NB4 (cell line): ENCODE measurements around the gene MGLL.

Experiments used
- MAX ChIP-seq: IDR thresholded peaks from 2 replicates; pipeline ENCODE4 v1.6.1; 2011; ENCODE audit warnings: low read depth, low read length
- MYC ChIP-seq: IDR thresholded peaks from 2 replicates; pipeline ENCODE4 v1.6.1; 2011; ENCODE audit warnings: low read depth, low read length
- POLR2A ChIP-seq: IDR thresholded peaks from 2 replicates; pipeline ENCODE4 v1.6.1; 2011; ENCODE audit warnings: mild to moderate bottlenecking; ENCODE audit not compliant: insufficient read length; ENCODE audit errors: extremely low read depth
- TF ChIP-seq, protein P1 (sequence below): IDR thresholded peaks from one replicate; pipeline ENCODE4 v1.5.1; 2012; ENCODE audit warnings: low read depth, low read length

- TF ChIP-seq, protein P1, sequence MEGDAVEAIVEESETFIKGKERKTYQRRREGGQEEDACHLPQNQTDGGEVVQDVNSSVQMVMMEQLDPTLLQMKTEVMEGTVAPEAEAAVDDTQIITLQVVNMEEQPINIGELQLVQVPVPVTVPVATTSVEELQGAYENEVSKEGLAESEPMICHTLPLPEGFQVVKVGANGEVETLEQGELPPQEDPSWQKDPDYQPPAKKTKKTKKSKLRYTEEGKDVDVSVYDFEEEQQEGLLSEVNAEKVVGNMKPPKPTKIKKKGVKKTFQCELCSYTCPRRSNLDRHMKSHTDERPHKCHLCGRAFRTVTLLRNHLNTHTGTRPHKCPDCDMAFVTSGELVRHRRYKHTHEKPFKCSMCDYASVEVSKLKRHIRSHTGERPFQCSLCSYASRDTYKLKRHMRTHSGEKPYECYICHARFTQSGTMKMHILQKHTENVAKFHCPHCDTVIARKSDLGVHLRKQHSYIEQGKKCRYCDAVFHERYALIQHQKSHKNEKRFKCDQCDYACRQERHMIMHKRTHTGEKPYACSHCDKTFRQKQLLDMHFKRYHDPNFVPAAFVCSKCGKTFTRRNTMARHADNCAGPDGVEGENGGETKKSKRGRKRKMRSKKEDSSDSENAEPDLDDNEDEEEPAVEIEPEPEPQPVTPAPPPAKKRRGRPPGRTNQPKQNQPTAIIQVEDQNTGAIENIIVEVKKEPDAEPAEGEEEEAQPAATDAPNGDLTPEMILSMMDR: no peak
- TF ChIP-seq POLR2A (no peak), MAX (no peak), MYC (no peak)
These were observed 102.9 kb downstream of the MGLL start for GRCh38 chr3:127719369-127719768.
